H9 (cell line): ENCODE results near the gene TRIM51. TPM values are rescaled to one million over a fixed set of nuclear protein-coding genes. Genes with fewer than 3 reads are reported as not detected.

Source experiments
- DNase-seq: peaks from one replicate; pipeline ENCODE4 v3.0.0-alpha.2; 2017
- H2AFZ ChIP-seq: one replicate; pipeline ENCODE4 v1.6.1; 2013; ENCODE audit warnings: mild to moderate bottlenecking, low read length, control low read depth, moderate library complexity
- H2AK5ac ChIP-seq: 2 replicates; pipeline ENCODE4 v1.6.1; 2013; ENCODE audit warnings: low read length, control low read depth, mixed read lengths; ENCODE audit not compliant: insufficient read length
- H2BK120ac ChIP-seq: one replicate; pipeline ENCODE4 v1.6.1; 2013; ENCODE audit warnings: low read depth, mild to moderate bottlenecking, low read length, control low read depth, inconsistent platforms; ENCODE audit not compliant: poor library complexity, severe bottlenecking
- H2BK12ac ChIP-seq: 2 replicates; pipeline ENCODE4 v1.6.1; 2013; ENCODE audit warnings: low read length, control low read depth, mixed read lengths, low read depth; ENCODE audit not compliant: insufficient read length
- H2BK15ac ChIP-seq: 2 replicates; pipeline ENCODE4 v1.6.1; 2013; ENCODE audit warnings: low read depth, low read length, control low read depth
- H2BK20ac ChIP-seq: one replicate; pipeline ENCODE4 v1.6.1; 2013; ENCODE audit warnings: low read depth, mild to moderate bottlenecking, low read length, control low read depth, inconsistent platforms; ENCODE audit not compliant: poor library complexity, severe bottlenecking
- H2BK5ac ChIP-seq: 2 replicates; pipeline ENCODE4 v1.6.1; 2013; ENCODE audit warnings: low read length, control low read depth, mixed read lengths; ENCODE audit not compliant: insufficient read length
- H3K14ac ChIP-seq: 2 replicates; pipeline ENCODE4 v1.6.1; 2013; ENCODE audit warnings: low read length, control low read depth; ENCODE audit not compliant: insufficient read depth
- H3K18ac ChIP-seq: 2 replicates; pipeline ENCODE4 v1.6.1; 2013; ENCODE audit warnings: low read depth, mild to moderate bottlenecking, mixed read lengths, low read length, control low read depth; ENCODE audit not compliant: insufficient read length
- H3K23ac ChIP-seq: 2 replicates; pipeline ENCODE4 v1.6.1; 2013; ENCODE audit warnings: low read length, control low read depth, mixed read lengths, low read depth; ENCODE audit not compliant: insufficient read length
- H3K23me2 ChIP-seq: 2 replicates; pipeline ENCODE4 v1.6.1; 2013; ENCODE audit warnings: low read depth, mild to moderate bottlenecking, mixed read lengths, low read length, control low read depth; ENCODE audit not compliant: insufficient read length, poor library complexity, severe bottlenecking
- H3K27ac ChIP-seq: 2 replicates; pipeline ENCODE4 v1.5.1; 2013; ENCODE audit warnings: low read length, control low read depth, mixed read lengths, low read depth; ENCODE audit not compliant: insufficient read length
- H3K27me3 ChIP-seq: 2 replicates; pipeline ENCODE4 v1.6.1; 2013; ENCODE audit warnings: low read length, control low read depth, inconsistent platforms; ENCODE audit not compliant: insufficient read depth
- H3K4ac ChIP-seq: 2 replicates; pipeline ENCODE4 v1.6.1; 2013; ENCODE audit warnings: low read depth, mild to moderate bottlenecking, control low read depth, inconsistent platforms, low read length, moderate library complexity
- H3K4me1 ChIP-seq: 2 replicates; pipeline ENCODE4 v1.6.1; 2013; ENCODE audit warnings: low read length, control low read depth, inconsistent platforms; ENCODE audit not compliant: insufficient read depth
- H3K4me2 ChIP-seq: 2 replicates; pipeline ENCODE4 v1.6.1; 2013; ENCODE audit warnings: low read length, control low read depth, mixed read lengths; ENCODE audit not compliant: insufficient read length, insufficient read depth
- H3K56ac ChIP-seq: 2 replicates; pipeline ENCODE4 v1.6.1; 2013; ENCODE audit warnings: low read depth, mild to moderate bottlenecking, mixed read lengths, low read length, control low read depth; ENCODE audit not compliant: insufficient read length
- H3K79me1 ChIP-seq: 2 replicates; pipeline ENCODE4 v1.6.1; 2013; ENCODE audit warnings: low read depth, mild to moderate bottlenecking, moderate library complexity, low read length, control low read depth, inconsistent platforms; ENCODE audit not compliant: insufficient read depth, poor library complexity, severe bottlenecking
- H3K79me2 ChIP-seq: 2 replicates; pipeline ENCODE4 v1.6.1; 2013; ENCODE audit warnings: low read length, control low read depth, inconsistent platforms; ENCODE audit not compliant: insufficient read depth
- H3K9ac ChIP-seq: 2 replicates; pipeline ENCODE4 v1.6.1; 2013; ENCODE audit warnings: low read length, control low read depth, mixed read lengths; ENCODE audit not compliant: insufficient read length; ENCODE audit errors: extremely low read depth
- H3K9me3 ChIP-seq: one replicate; pipeline ENCODE4 v1.6.1; 2013; ENCODE audit warnings: low read depth, low read length, inconsistent platforms; ENCODE audit not compliant: control insufficient read depth
- H3T11ph ChIP-seq: one replicate; pipeline ENCODE4 v1.6.1; 2013; ENCODE audit warnings: mild to moderate bottlenecking, low read length, control low read depth, inconsistent platforms
- H4K20me1 ChIP-seq: one replicate; pipeline ENCODE4 v1.6.1; 2013; ENCODE audit not compliant: control insufficient read depth, insufficient read length, insufficient read depth
- H4K5ac ChIP-seq: 2 replicates; pipeline ENCODE4 v1.6.1; 2013; ENCODE audit warnings: low read depth, mild to moderate bottlenecking, mixed read lengths, low read length, control low read depth; ENCODE audit not compliant: insufficient read length
- H4K8ac ChIP-seq: replicated peaks from 2 replicates; pipeline ENCODE4 v1.6.1; 2013; ENCODE audit warnings: low read length, control low read depth, mixed read lengths, low read depth; ENCODE audit not compliant: insufficient read length
- H4K91ac ChIP-seq: 2 replicates; pipeline ENCODE4 v1.6.1; 2013; ENCODE audit warnings: low read depth, mild to moderate bottlenecking, moderate library complexity, mixed read lengths, low read length, control low read depth; ENCODE audit not compliant: insufficient read length
- H3K27ac Mint-ChIP-seq, 3 experiments: 2 replicates in 2 of 3; 3 replicates in 1 of 3; pipeline ENCODE4 v1.8.0; 2020 to 2021; ENCODE audit warnings: mixed read lengths in 3 of 3, mild to moderate bottlenecking in 1 of 3, moderate library complexity in 1 of 3
- H3K27me3 Mint-ChIP-seq: 2 replicates; pipeline ENCODE4 v1.8.0; 2021; ENCODE audit warnings: low read depth, mild to moderate bottlenecking, moderate library complexity, mixed read lengths
- H3K36me3 Mint-ChIP-seq, 3 experiments: 2 replicates in 2 of 3; 3 replicates in 1 of 3; pipeline ENCODE4 v1.8.0; 2020 to 2021; ENCODE audit warnings: low read depth in 3 of 3, mixed read lengths in 3 of 3; ENCODE audit not compliant: insufficient read depth in 1 of 3
- H3K4me1 Mint-ChIP-seq, 2 experiments: 2 replicates each; pipeline ENCODE4 v1.8.0; 2020; ENCODE audit warnings: mixed read lengths in 2 of 2
- H3K4me3 Mint-ChIP-seq, 2 experiments: 2 replicates in 1 of 2; 3 replicates in 1 of 2; pipeline ENCODE4 v1.8.0; 2020 to 2021; ENCODE audit warnings: mild to moderate bottlenecking in 2 of 2, mixed read lengths in 2 of 2, moderate library complexity in 1 of 2
- H3K9me3 Mint-ChIP-seq, 2 experiments: 2 replicates in 1 of 2; 3 replicates in 1 of 2; pipeline ENCODE4 v1.8.0; 2020; ENCODE audit warnings: mild to moderate bottlenecking in 2 of 2, mixed read lengths in 2 of 2, moderate library complexity in 1 of 2
- WGBS: extraction: QIAGEN DNeasy Blood & Tissue Kit; methylation state at CpG from one replicate; pipeline ENCODE4 v1.1.7; 2013; ENCODE audit warnings: missing lambda C conversion rate, low lambda C conversion rate, mixed read lengths; ENCODE audit not compliant: insufficient read length; ENCODE audit errors: extremely low coverage; 5-methylcytosine and 5-hydroxymethylcytosine counted together
- total RNA-seq: library from RNA; stranded (reverse); gene quantifications from 2 replicates; pipeline ENCODE4 v1.2.1, GENCODE V29; 2021
- TF ChIP-seq, protein P1 (sequence below): fragments of 200-600 bp; sonication (generic); conservative IDR thresholded peaks from 3 replicates; pipeline ENCODE4 v1.8.0; 2021; ENCODE audit warnings: antibody characterized with exemption, mild to moderate bottlenecking

The TRIM51 gene
- total RNA-seq, 1 experiment from 2014 or later, result not detected

GRCh38 chr11:55847453-55847852, 35.6 kb upstream of the TRIM51 start:
- H4K20me1 ChIP-seq, result no peaks in the 10 kb centered on the region
- no peaks in the 10 kb centered on the region for H3K79me2 ChIP-seq
- H3K14ac ChIP-seq, result no peak overlapping the region
- H2BK12ac ChIP-seq, result no peak overlapping the region
- no peaks in the 10 kb centered on the region for H3K4me1 ChIP-seq
- Mint-ChIP-seq H3K9me3 (peaks cover 73 to 81% of the 10 kb centered on the region in 2 experiments), H3K27ac (no peak overlapping the region), H3K36me3 (peaks cover 2 to 18% (median 5%) of the 10 kb centered on the region in 3 experiments; a peak in 5 of 7 replicates), H3K4me1 (no peaks in the 10 kb centered on the region), H3K4me3 (no peak overlapping the region), H3K27me3 (peaks cover 2% of the 10 kb centered on the region; the same call in 1 of the 2 replicates)
- no peak overlapping the region for H4K8ac ChIP-seq
- H3K9me3 ChIP-seq, result peaks cover 53% of the 10 kb centered on the region
- H2BK20ac ChIP-seq, result no peak overlapping the region
- H3K56ac ChIP-seq, result no peak overlapping the region
- H2AFZ ChIP-seq, result no peak overlapping the region
- WGBS, result no CpG with 5 or more reads among the region's 2 CpGs
- H2BK15ac ChIP-seq, result no peak overlapping the region
- TF ChIP-seq, protein P1, sequence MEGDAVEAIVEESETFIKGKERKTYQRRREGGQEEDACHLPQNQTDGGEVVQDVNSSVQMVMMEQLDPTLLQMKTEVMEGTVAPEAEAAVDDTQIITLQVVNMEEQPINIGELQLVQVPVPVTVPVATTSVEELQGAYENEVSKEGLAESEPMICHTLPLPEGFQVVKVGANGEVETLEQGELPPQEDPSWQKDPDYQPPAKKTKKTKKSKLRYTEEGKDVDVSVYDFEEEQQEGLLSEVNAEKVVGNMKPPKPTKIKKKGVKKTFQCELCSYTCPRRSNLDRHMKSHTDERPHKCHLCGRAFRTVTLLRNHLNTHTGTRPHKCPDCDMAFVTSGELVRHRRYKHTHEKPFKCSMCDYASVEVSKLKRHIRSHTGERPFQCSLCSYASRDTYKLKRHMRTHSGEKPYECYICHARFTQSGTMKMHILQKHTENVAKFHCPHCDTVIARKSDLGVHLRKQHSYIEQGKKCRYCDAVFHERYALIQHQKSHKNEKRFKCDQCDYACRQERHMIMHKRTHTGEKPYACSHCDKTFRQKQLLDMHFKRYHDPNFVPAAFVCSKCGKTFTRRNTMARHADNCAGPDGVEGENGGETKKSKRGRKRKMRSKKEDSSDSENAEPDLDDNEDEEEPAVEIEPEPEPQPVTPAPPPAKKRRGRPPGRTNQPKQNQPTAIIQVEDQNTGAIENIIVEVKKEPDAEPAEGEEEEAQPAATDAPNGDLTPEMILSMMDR, result no peak
- H3K4me2 ChIP-seq, result no peak overlapping the region
- no peaks in the 10 kb centered on the region for H3K27me3 ChIP-seq
- no peak overlapping the region for H2BK120ac ChIP-seq
- no peak for DNase-seq
- H3K23me2 ChIP-seq, result no peaks in the 10 kb centered on the region
- no peak overlapping the region for H3K27ac ChIP-seq
- H4K5ac ChIP-seq, result no peak overlapping the region
- H4K91ac ChIP-seq, result no peak overlapping the region
- no peak overlapping the region for H2BK5ac ChIP-seq
- no peak overlapping the region for H3T11ph ChIP-seq
- H2AK5ac ChIP-seq, result no peak overlapping the region
- H3K9ac ChIP-seq, result no peak overlapping the region
- H3K79me1 ChIP-seq, result no peaks in the 10 kb centered on the region
- no peak overlapping the region for H3K4ac ChIP-seq
- no peak overlapping the region for H3K23ac ChIP-seq
- no peak overlapping the region for H3K18ac ChIP-seq
